IPS-18c (cell line): Measurements from ENCODE around the gene TMIGD3.
A peak's percentile ranks its signal among the peaks of the same experiment; 100 is the strongest.

Source experiments
- H3K4me3 ChIP-seq: 2 replicates; pipeline ENCODE4 v1.7.0; 2013; ENCODE audit warnings: low read depth, mild to moderate bottlenecking, low read length, moderate library complexity; ENCODE audit not compliant: insufficient read depth
- H3K9me3 ChIP-seq: one replicate; pipeline ENCODE4 v1.6.1; 2013; ENCODE audit warnings: mild to moderate bottlenecking, low read length, moderate library complexity; ENCODE audit not compliant: control insufficient read depth, insufficient read depth

TMIGD3 gene

GRCh38 chr1:111465754-111466153, 37.7 kb downstream of the TMIGD3 start:
- no peak overlapping the region for H3K4me3 ChIP-seq
- no peaks in the 10 kb centered on the region for H3K9me3 ChIP-seq

- no peaks in the 10 kb centered on the region for H3K9me3 ChIP-seq
- no peak overlapping the region for H3K4me3 ChIP-seq
Measured at GRCh38 chr1:111463029-111463683, 40.3 kb downstream of the TMIGD3 start.

- Histone ChIP-seq H3K4me3 (no peak overlapping the region), H3K9me3 (no peaks in the 10 kb centered on the region)
Measured at GRCh38 chr1:111462370-111463028, 40.9 kb downstream of the TMIGD3 start.

GRCh38 chr1:111461765-111462164, 41.7 kb downstream of the TMIGD3 start:
- no peaks in the 10 kb centered on the region for H3K9me3 ChIP-seq
- no peak overlapping the region for H3K4me3 ChIP-seq

- Histone ChIP-seq H3K4me3 (no peak overlapping the region), H3K9me3 (no peaks in the 10 kb centered on the region)
Measured at GRCh38 chr1:111455642-111456031, 47.8 kb downstream of the TMIGD3 start.

GRCh38 chr1:111454859-111455641, 48.4 kb downstream of the TMIGD3 start:
- Histone ChIP-seq H3K4me3 (no peak overlapping the region), H3K9me3 (no peaks in the 10 kb centered on the region)

GRCh38 chr1:111453706-111454105, 49.7 kb downstream of the TMIGD3 start:
- no peak overlapping the region for H3K4me3 ChIP-seq
- no peaks in the 10 kb centered on the region for H3K9me3 ChIP-seq

- no peak overlapping the region for H3K4me3 ChIP-seq
Measured at GRCh38 chr1:111452581-111452980, 50.9 kb downstream of the TMIGD3 start.

GRCh38 chr1:111450185-111450584, 53.2 kb downstream of the TMIGD3 start:
- H3K9me3 ChIP-seq, result no peaks in the 10 kb centered on the region

More at GRCh38 chr1:111452581-111452980, 50.9 kb downstream of the TMIGD3 start:
- H3K9me3 ChIP-seq, result no peaks in the 10 kb centered on the region

GRCh38 chr1:111449703-111450017, 53.8 kb downstream of the TMIGD3 start:
- Histone ChIP-seq H3K4me3 (peak overlapping the region; percentile 83), H3K9me3 (no peaks in the 10 kb centered on the region)

More at GRCh38 chr1:111450185-111450584, 53.2 kb downstream of the TMIGD3 start:
- peak overlapping the region; percentile 83 for H3K4me3 ChIP-seq

GRCh38 chr1:111448918-111449702, 54.3 kb downstream of the TMIGD3 start, which contains the start of the genes ATP5PB and WDR77:
Gene ATP5PB, plus strand, starts transcription at chr1:111449464. Its CDS starts 78 bp downstream, at chr1:111449542.
Gene WDR77, minus strand, starts transcription at chr1:111449256. Its CDS starts 87 bp downstream, at chr1:111449169.
- H3K4me3 ChIP-seq, result peak within 1 kb of the TSS; percentile 83
- H3K9me3 ChIP-seq, result no peaks in the 10 kb centered on the region

- Histone ChIP-seq H3K4me3 (peak overlapping the region; percentile 69), H3K9me3 (no peaks in the 10 kb centered on the region)
Measured at GRCh38 chr1:111448482-111448917, 54.9 kb downstream of the TMIGD3 start.

GRCh38 chr1:111446967-111447892, 56.2 kb downstream of the TMIGD3 start:
- no peak overlapping the region for H3K4me3 ChIP-seq
- H3K9me3 ChIP-seq, result no peaks in the 10 kb centered on the region

GRCh38 chr1:111446546-111446945, 56.9 kb downstream of the TMIGD3 start:
- Histone ChIP-seq H3K9me3 (no peaks in the 10 kb centered on the region), H3K4me3 (no peak overlapping the region)

- H3K4me3 ChIP-seq, result no peak overlapping the region
- no peaks in the 10 kb centered on the region for H3K9me3 ChIP-seq
Measured at GRCh38 chr1:111444031-111444430, 59.4 kb downstream of the TMIGD3 start.

GRCh38 chr1:111442457-111442856, 61.0 kb downstream of the TMIGD3 start:
- H3K4me3 ChIP-seq, result no peak overlapping the region
- no peaks in the 10 kb centered on the region for H3K9me3 ChIP-seq
